GM04504 (cell line): ENCODE data around the gene CARD8.
"Not testable (repeated sequence)": the region's sequence is repeated elsewhere in the genome, so short reads cannot be mapped to it uniquely, and the experiment has no call there.

Experiments used
- DNase-seq: peaks from one replicate; pipeline ENCODE4 v3.0.0-alpha.2; 2012; ENCODE audit warnings: low read depth

Gene CARD8, protein sequence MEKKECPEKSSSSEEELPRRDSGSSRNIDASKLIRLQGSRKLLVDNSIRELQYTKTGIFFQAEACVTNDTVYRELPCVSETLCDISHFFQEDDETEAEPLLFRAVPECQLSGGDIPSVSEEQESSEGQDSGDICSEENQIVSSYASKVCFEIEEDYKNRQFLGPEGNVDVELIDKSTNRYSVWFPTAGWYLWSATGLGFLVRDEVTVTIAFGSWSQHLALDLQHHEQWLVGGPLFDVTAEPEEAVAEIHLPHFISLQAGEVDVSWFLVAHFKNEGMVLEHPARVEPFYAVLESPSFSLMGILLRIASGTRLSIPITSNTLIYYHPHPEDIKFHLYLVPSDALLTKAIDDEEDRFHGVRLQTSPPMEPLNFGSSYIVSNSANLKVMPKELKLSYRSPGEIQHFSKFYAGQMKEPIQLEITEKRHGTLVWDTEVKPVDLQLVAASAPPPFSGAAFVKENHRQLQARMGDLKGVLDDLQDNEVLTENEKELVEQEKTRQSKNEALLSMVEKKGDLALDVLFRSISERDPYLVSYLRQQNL

GRCh38 chr19:48255376-48256303 lies at the start of gene CARD8:
Gene CARD8 (minus strand): TSS chr19:48255912. CDS start chr19:48241020, 14,892 bp downstream.
- DNase-seq = peak; percentile 77

DNA sequence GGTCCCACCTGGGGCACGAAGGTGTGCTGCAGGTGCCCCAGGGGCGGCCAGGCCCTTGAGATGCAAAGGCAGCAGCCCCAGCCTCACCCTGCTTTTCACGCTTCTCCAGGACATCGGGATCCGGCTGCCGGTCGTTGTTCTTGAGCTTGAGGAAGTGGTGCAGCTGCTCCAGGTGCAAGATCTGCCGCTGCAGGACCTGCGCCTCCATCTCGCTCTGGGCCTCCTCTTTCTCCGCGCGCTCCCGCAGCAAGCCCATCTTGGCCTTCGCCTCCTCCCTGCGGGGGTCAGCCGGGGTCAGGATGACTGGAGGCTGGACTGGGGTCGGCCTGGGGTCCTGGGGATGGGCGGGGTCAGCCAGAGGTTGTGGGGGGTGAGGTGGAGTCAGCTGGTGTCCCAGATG lies 48.2 kb upstream of the CARD8 start:
- no peak for DNase-seq

GRCh38 chr19:48303367-48303766 lies 47.7 kb upstream of the CARD8 start:
- no peak for DNase-seq

DNA sequence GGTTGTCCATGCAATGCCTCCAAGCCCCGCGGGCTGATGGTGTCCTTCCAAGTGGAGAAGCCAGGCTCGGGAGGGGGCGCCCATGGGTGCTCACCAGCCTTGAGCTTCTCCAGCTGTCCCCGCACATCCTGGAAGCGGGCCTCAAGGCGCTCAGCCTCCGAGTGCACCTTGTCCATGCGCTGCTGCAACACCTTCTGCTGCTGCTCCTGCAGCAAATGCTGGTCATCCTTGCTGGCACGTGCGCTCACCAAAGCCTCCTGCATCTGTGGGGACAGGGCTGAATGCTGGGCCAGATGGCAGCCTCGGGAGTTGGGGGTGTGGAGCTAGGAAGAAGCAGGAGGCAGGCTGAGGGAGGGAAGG lies 46.9 kb upstream of the CARD8 start:
- no peak for DNase-seq

- DNase-seq = no peak
Observed at GRCh38 chr19:48301886-48302599, 46.3 kb upstream of the CARD8 start.

GRCh38 chr19:48297975-48298374 lies 42.3 kb upstream of the CARD8 start:
- no peak for DNase-seq

DNA sequence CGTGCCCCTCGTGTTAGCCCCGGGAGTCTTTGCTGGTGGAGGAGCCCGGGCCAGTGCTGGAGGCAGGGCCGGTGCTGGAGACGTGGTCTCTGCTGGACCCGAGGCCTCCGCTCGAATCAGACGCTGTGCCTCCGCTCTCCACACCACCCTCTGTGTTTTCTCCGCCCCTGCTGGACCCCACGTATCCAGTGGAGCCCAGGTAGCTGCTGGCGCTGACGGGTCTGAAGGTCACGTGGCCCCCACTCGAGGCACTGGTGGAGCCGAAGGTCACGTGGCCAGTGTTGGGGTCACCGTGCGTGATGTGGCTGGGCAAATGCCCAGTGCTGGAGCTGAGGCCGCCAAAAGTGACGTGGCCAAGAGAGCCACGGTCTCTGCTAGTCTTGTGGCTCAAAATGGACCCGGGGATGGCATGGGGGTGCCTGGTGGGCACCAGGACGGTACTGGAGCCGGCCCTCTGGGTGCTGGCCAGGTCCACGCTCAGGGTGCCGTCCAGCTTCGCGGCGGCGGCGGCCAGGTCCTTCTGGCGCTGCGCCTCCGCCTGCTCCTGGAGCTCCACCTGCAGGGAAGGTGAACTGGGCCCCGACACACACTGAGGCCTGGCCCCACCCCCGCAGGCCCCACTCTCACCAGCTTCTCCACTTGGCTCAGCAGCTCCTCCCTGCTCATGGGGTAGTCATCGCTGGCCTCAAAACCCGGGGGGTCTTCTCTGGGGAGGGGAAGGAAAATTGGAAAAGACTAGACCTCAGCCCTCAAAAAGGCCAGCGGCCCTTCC lies 41.4 kb upstream of the CARD8 start:
- DNase-seq = no peak

DNA sequence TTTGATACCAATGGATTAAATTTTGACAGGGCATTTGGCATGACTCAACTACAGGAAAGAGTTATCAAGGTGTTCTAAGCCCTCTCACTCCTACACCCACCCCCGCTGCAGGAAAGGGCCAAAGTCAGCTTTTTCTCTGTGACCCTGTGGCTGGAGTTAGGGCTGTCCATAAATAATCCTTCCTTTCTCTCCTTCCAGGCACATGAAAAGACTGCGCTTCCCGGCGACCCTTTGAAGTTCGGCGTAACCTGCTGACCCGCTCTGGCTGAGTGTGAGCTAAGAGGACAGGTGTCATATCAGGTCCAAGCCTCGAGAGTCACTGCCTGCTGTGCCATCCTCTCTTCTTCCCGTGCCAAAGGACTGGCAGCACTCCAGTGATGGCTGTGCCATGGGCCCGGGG lies 39.7 kb upstream of the CARD8 start:
- no peak for DNase-seq

- peak; percentile 69 for DNase-seq
Observed at GRCh38 chr19:48292798-48293197, 37.1 kb upstream of the CARD8 start.

GRCh38 chr19:48291489-48291815 lies 35.7 kb upstream of the CARD8 start:
- DNase-seq = not testable (repeated sequence)

DNA sequence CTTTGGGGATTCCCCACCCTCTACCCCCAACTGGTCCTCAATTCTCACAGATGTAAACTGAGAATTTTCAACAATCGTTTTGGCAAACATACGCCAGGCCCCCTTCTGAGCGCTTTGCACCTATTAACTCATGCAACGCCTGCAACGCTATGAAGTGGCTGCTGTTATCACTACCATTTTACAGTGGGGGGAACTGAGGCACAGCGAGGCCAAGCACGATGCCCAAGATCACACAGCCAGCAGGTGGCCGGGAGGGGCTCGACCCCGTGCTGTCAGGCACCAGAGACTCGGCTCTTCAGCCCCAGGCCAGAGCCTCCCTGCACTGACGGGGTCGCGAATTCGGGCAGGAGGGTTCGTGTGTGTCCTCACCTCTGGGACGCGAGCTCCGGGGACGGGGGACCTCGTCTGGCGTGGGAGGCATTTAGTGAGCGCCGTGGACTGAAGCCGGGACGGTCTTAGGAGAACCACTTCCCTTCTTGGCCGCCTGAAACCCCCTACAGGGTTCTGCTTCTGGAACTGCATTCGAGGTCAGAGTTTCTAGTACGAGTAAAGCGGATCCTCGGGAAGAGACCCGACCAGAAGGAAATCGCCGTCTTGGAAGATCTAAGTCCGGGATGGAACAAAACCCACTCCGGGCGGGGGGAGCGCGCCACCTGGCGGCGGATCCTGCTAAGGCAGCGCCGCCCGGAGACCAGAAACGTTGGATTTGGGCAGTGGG lies 35.2 kb upstream of the CARD8 start:
- peak; percentile 61 for DNase-seq

- no peak for DNase-seq
Observed at GRCh38 chr19:48290401-48290770, 34.7 kb upstream of the CARD8 start.

- no peak for DNase-seq
Observed at GRCh38 chr19:48287748-48288147, 32.0 kb upstream of the CARD8 start.

- DNase-seq = no peak
Observed at GRCh38 chr19:48284896-48285295, 29.2 kb upstream of the CARD8 start.

- DNase-seq = no peak
Observed at GRCh38 chr19:48283908-48284307, 28.2 kb upstream of the CARD8 start.

- DNase-seq = no peak
Observed at GRCh38 chr19:48279747-48280146, 24.0 kb upstream of the CARD8 start.

DNA sequence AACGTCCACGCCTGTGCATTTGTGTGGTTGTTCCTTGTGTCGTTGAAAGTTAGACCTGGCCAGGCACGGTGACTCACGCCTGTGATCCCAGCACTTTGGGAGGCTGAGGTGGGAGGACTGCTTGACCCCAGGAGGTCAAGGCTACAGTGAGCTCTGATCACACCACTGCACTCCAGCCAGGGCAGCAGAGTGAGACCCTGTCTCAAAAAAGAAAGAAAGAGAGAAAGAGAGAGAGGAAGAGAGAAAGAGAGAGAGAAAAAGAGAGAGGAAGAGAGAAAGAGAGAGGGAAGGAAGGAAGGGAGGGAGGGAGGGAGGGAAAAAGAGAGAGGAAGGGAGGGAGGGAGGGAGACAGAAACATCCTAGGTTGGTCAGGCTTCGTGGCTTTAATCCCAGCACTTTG lies 19.2 kb upstream of the CARD8 start:
- no peak for DNase-seq

GRCh38 chr19:48274173-48274572 lies 18.5 kb upstream of the CARD8 start:
- DNase-seq = no peak

- DNase-seq = no peak
Observed at GRCh38 chr19:48271531-48272151, 15.9 kb upstream of the CARD8 start.

DNA sequence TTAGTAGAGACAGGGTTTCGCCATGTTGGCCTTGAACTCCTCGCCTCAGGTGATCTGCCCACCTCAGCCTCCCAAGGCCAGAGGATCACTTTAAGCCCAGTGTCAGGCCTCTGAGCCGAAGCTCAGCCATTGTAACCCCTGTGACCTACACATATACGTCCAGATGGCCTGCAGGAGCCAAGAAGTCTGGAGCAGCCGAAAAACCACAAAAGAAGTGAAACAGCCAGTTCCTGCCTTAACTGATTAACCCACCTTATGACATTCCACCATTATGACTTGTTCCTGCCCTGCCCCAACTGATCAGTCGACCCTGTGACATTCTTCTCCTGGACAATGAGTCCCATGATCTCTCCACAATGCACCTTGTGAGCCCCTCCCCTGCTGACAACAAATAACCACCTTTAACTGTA lies 13.9 kb upstream of the CARD8 start:
- not testable (repeated sequence) for DNase-seq
